Liver (tissue), 3 donors: ENCODE results near the gene HBD.

Source experiments
- ATF3 ChIP-seq: IDR thresholded peaks from 2 replicates; pipeline ENCODE4 v1.6.1; 2016; ENCODE audit warnings: antibody characterized with exemption
- CTCF ChIP-seq: fragments of 150-350 bp; IDR thresholded peaks from 2 replicates; pipeline ENCODE4 v1.5.1; 2017; ENCODE audit warnings: improper control_type of control experiment, low read depth, low read length; ENCODE audit not compliant: missing input control
- EGR1 ChIP-seq, 2 donors: IDR thresholded peaks; 2 replicates each; pipeline ENCODE4 v1.6.1; 2016 to 2018; ENCODE audit warnings: antibody characterized with exemption in 2 of 2, low read depth in 2 of 2
- FOXA1 ChIP-seq: IDR thresholded peaks from 2 replicates; pipeline ENCODE4 v1.6.1; 2016; ENCODE audit warnings: antibody characterized with exemption
- FOXA2 ChIP-seq: IDR thresholded peaks from 2 replicates; pipeline ENCODE4 v1.6.1; 2016; ENCODE audit warnings: antibody characterized with exemption
- GABPA ChIP-seq, 2 donors: IDR thresholded peaks in 1 of 2; conservative IDR thresholded peaks in 1 of 2; 2 replicates each; pipeline ENCODE4 v1.6.1; 2016; ENCODE audit warnings: antibody characterized with exemption in 2 of 2, mild to moderate bottlenecking in 1 of 2, moderate library complexity in 1 of 2
- JUND ChIP-seq, 2 donors: IDR thresholded peaks; 2 replicates each; pipeline ENCODE4 v1.6.1; 2016; ENCODE audit warnings: antibody characterized with exemption in 2 of 2
- MAX ChIP-seq: IDR thresholded peaks from 2 replicates; pipeline ENCODE4 v1.6.1; 2016; ENCODE audit warnings: antibody characterized with exemption
- RAD21 ChIP-seq, 2 donors: IDR thresholded peaks; 2 replicates each; pipeline ENCODE4 v1.6.1; 2016; ENCODE audit warnings: antibody characterized with exemption in 2 of 2, mild to moderate bottlenecking in 2 of 2
- REST ChIP-seq: IDR thresholded peaks from 2 replicates; pipeline ENCODE4 v1.6.1; 2016; ENCODE audit warnings: antibody characterized with exemption, mild to moderate bottlenecking
- RXRA ChIP-seq, 2 donors: IDR thresholded peaks; 2 replicates each; pipeline ENCODE4 v1.6.1; 2017 to 2018; ENCODE audit warnings: antibody characterized with exemption in 2 of 2, mild to moderate bottlenecking in 1 of 2
- TAF1 ChIP-seq: conservative IDR thresholded peaks from 2 replicates; pipeline ENCODE4 v1.6.1; 2016; ENCODE audit warnings: antibody characterized with exemption, mild to moderate bottlenecking
- YY1 ChIP-seq: IDR thresholded peaks from 2 replicates; pipeline ENCODE4 v1.6.1; 2016; ENCODE audit warnings: antibody characterized with exemption, mild to moderate bottlenecking
- ZBTB33 ChIP-seq: IDR thresholded peaks from 2 replicates; pipeline ENCODE4 v1.6.1; 2016; ENCODE audit warnings: antibody characterized with exemption
- donor health status: healthy.
- donor health status: healthy.

GRCh38 chr11:5232176-5232575 lies 2.1 kb downstream of the HBD start:
- no peak for TF ChIP-seq CTCF
- no peak for TF ChIP-seq YY1
- TF ChIP-seq RXRA (IDR thresholded peaks at IDR 0.05) = no peak
- TF ChIP-seq REST = no peak
- TF ChIP-seq ZBTB33 = no peak
- TF ChIP-seq GABPA (IDR thresholded peaks at IDR 0.05 in 1 of 2, conservative IDR thresholded peaks at IDR 0.05 in 1 of 2) = no peak
- TF ChIP-seq MAX = no peak
- TF ChIP-seq JUND (IDR thresholded peaks at IDR 0.05) = no peak
- no peak for TF ChIP-seq TAF1
- TF ChIP-seq FOXA2 = no peak
- no peak for TF ChIP-seq FOXA1
- TF ChIP-seq RAD21 (IDR thresholded peaks at IDR 0.05) = no peak
- no peak for TF ChIP-seq ATF3
- no peak for TF ChIP-seq EGR1 (IDR thresholded peaks at IDR 0.05; ENCODE audit: low read depth in 2 of 2)
